Heart right ventricle (tissue), 16 donors: ENCODE measurements around the gene TMEM259. TPM values are rescaled to one million over a fixed set of nuclear protein-coding genes. Genes with fewer than 3 reads are reported as not detected.

Source experiments
- ATAC-seq, 8 donors: fragments of 200-7000 bp; cut with Tn5 transposase; one replicate each; pipeline ENCODE4 v1.9.1; 2020; ENCODE audit warnings: mild to moderate bottlenecking in 8 of 8, moderate library complexity in 8 of 8, moderate number of reproducible peaks in 1 of 8
- DNase-seq, 2 donors: peaks; one replicate each; pipeline ENCODE4 v3.0.0-alpha.2; 2020
- H3K27ac ChIP-seq, 10 donors: fragments of 200-600 bp; sonication (generic) in 2 of 10; one replicate each; pipeline versions ENCODE4 v1.5.0 to v1.8.0; 2020 to 2022; ENCODE audit warnings: mild to moderate bottlenecking in 3 of 10
- H3K27me3 ChIP-seq, 7 donors: fragments of 200-600 bp; one replicate each; pipeline ENCODE4 v1.8.0; 2021 to 2022; ENCODE audit warnings: mild to moderate bottlenecking in 2 of 7
- H3K36me3 ChIP-seq, 9 donors: fragments of 200-600 bp; sonication (generic) in 1 of 9; one replicate each; pipeline versions ENCODE4 v1.5.0 to v1.8.0; 2020 to 2022; ENCODE audit warnings: mild to moderate bottlenecking in 2 of 9
- H3K4me1 ChIP-seq, 9 donors: fragments of 200-600 bp; sonication (generic) in 1 of 9; one replicate each; pipeline versions ENCODE4 v1.5.0 to v1.8.0; 2020 to 2022; ENCODE audit warnings: mild to moderate bottlenecking in 4 of 9
- H3K4me3 ChIP-seq, 10 donors: fragments of 200-600 bp; sonication (generic) in 2 of 10; one replicate each; pipeline versions ENCODE4 v1.5.0 to v1.8.0; 2020 to 2022; ENCODE audit warnings: mild to moderate bottlenecking in 7 of 10, moderate library complexity in 2 of 10
- H3K9me3 ChIP-seq, 11 donors: fragments of 200-600 bp in 10 of 11; sonication (generic) in 2 of 11; one replicate each; pipeline versions ENCODE4 v1.5.0 to v1.8.0; 2013 to 2022; ENCODE audit warnings: mild to moderate bottlenecking in 2 of 11, control low read depth in 1 of 11, moderate library complexity in 1 of 11
- WGBS, 2 donors: extraction: QIAGEN DNeasy Blood & Tissue Kit; methylation state at CpG; one replicate each; pipeline ENCODE4 v1.1.7; 2013; ENCODE audit warnings: inconsistent platforms in 1 of 2; 5-methylcytosine and 5-hydroxymethylcytosine counted together
- intact Hi-C, 10 donors: fragments of 100-400 bp; cut with DNase I; formaldehyde crosslinking; loops; one replicate each; pipeline versions ENCODE4 v1.11.1 to v1.14.2; 2022
- long read RNA-seq, 3 donors: library from polyadenylated mRNA; unstranded; transcript quantifications; one replicate each; pipeline ENCODE4 v2.0.0, GENCODE V29; 2020 to 2021
- polyA plus RNA-seq, 2 donors: library from polyadenylated mRNA; stranded (reverse); fragments of 200-250 nt; gene quantifications; one replicate each; pipeline ENCODE4 v1.2.3, GENCODE V29; 2013
- total RNA-seq, 10 donors: library from RNA; stranded (reverse); fragmentation: NEBNext Ultra II Directional in 3 of 10; extraction: Animal tissue kit (Norgen Biotek cat#: 25700) in 3 of 10; gene quantifications; one replicate each; pipeline versions ENCODE4 v1.2.1 to v1.2.4, GENCODE V29; 2021 to 2023
- TF ChIP-seq, protein P1 (sequence below), 9 donors: fragments of 200-600 bp; sonication (generic) in 2 of 9; IDR thresholded peaks; one replicate each; pipeline versions ENCODE4 v1.5.0 to v1.8.0; 2021 to 2022; ENCODE audit warnings: antibody characterized with exemption in 9 of 9, mild to moderate bottlenecking in 5 of 9, moderate library complexity in 1 of 9
- donor health status: Arrhythmogenic right ventricular cardiomyopathy.
- donor health status: ischemic (EF 13 %, LVEDD 7.1; RV severe dilation, severe dysfunction).
- donor health status: healthy with polysubstance abuse.
- donor health status: DM: no; HTN: yes; CAD: no.
- donor health status: DM: no; HTN: no; CAD: no.
- donor health status: ischemic (EF 25% LVEDD 6.9; RV normal size, moderate dysfunction).
- donor health status: ischemic (EF 25% LVEDD 5.7; RV mildly dilated, moderate dysfunction).
- donor health status: healthy.
- donor health status: DM: yes; HTN: yes; CAD: no.
- donor health status: Ischemic cardiomyopathy.
- donor health status: ischemic (EF 35%, LVEDD 5.7; RV mildly dilated, moderate dysfunction).
- donor health status: nonischemic (EF 11% LVEDD 7.7; RV severe dilation, severe dysfunction).
- donor health status: DM: yes; HTN: yes; CAD: no.
- donor health status: PGD.
- donor health status: ischemic (EF 29% LVEDD 5.4; RV normal size, mild dysfunction).
- donor health status: nonischemic (EF 23%, LVEDD 6.1; RV moderate dilation, normal function).

Gene TMEM259
- total RNA-seq (100 to 1,000 TPM in 8 of 10 donors, 10 to 100 TPM in 2; 94.3 to 141 (median 111) TPM), polyA plus RNA-seq (100 to 1,000 TPM; 144 to 289 TPM)
- long read RNA-seq, donor 1, transcript TMEM259-208 (1 exons, 1,637 nt) = major isoform, 112 of 393 reads
- long read RNA-seq, donor 1, transcript TMEM259-202 (11 exons, 2,748 nt) = minor isoform, 106 of 393 reads
- long read RNA-seq, donor 1, partial matches to known transcripts = 28 of 393 reads
- long read RNA-seq, donor 1, other reads (novel, unspliced or antisense) = 146 of 393 reads
- long read RNA-seq, donor 2, transcript TMEM259-202 (11 exons, 2,748 nt) = minor isoform, 83 of 351 reads
- long read RNA-seq, donor 2, transcript TMEM259-208 (1 exons, 1,637 nt) = major isoform, 106 of 351 reads
- long read RNA-seq, donor 2, partial matches to known transcripts = 33 of 351 reads
- long read RNA-seq, donor 2, other reads (novel, unspliced or antisense) = 129 of 351 reads
- long read RNA-seq, donor 3, transcript TMEM259-208 (1 exons, 1,637 nt) = minor isoform, 17 of 130 reads
- long read RNA-seq, donor 3, transcript TMEM259-202 (11 exons, 2,748 nt) = major isoform, 43 of 130 reads
- long read RNA-seq, donor 3, partial matches to known transcripts = 27 of 130 reads
- long read RNA-seq, donor 3, other reads (novel, unspliced or antisense) = 42 of 130 reads

DNA sequence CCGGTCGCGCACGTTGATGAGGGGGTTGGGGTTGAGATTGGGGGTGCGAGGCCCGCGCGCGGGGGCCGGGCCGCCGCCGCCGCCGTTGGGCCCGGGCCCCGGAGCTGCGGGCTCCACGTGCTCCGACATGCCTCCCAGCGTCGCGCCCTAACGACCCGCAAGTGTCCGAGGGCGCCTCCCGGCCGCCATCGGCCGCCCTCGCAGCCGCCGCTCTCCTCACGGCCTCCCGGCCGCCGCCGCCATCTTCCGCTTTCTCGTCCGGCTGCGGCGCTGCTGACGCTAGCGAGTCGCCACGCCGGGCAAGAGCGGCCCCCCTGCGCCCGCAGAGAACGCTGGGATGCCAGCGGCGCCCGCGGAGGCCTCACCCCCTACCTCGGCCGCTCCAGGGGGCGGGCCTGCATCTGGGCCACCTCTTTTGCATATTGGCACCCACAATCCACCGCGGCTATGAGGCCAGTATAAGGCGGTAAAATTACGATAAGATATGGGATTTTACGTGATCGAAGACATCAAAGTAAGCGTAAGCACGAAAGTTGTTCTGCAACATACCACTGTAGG, at the start of gene TMEM259:
TSS of gene TMEM259 (minus strand) at position 256 of the 558 bp plus-strand sequence. CDS start at position 129, 127 bp downstream.
- 0% methylated on average over 61 to 68 of the region's 68 CpGs for WGBS, 2 donors
- H3K4me1 ChIP-seq = peaks cover 41 to 66% (median 58%) of the 10 kb centered on the region in 9 donors

DNA sequence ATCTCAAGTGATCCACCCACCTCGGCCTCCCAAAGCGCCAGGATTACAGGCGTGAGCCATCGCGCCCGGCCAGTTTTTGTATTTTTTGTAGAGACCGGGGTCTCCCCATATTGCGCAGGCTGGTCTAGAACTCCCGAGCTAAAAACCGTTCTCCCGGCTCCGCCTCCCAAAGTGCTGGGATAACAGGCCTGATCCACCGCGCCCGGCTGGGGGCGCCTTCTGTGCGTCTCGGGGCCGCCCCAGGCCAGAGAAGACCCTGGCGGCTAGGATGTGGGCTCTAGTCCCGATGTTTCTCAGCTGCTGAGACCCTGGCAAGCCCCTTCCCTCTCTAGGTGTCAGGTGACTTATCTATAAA, 49.6 kb upstream of the TMEM259 start:
- 13 to 16% methylated on average over 21 of the region's 21 CpGs for WGBS, 2 donors
- no peak overlapping the region for H3K27ac ChIP-seq
- H3K4me1 ChIP-seq = peaks cover 9 to 72% (median 27%) of the 10 kb centered on the region in 9 donors
- H3K4me3 ChIP-seq = no peak overlapping the region
- no peaks in the 10 kb centered on the region for H3K9me3 ChIP-seq
- H3K36me3 ChIP-seq = peaks cover 0 to 43% (median 0%) of the 10 kb centered on the region in 9 donors
- ATAC-seq = no peak
- H3K27me3 ChIP-seq = peaks cover 34 to 76% (median 65%) of the 10 kb centered on the region in 7 donors
- no peak for DNase-seq
- TF ChIP-seq, protein P1, sequence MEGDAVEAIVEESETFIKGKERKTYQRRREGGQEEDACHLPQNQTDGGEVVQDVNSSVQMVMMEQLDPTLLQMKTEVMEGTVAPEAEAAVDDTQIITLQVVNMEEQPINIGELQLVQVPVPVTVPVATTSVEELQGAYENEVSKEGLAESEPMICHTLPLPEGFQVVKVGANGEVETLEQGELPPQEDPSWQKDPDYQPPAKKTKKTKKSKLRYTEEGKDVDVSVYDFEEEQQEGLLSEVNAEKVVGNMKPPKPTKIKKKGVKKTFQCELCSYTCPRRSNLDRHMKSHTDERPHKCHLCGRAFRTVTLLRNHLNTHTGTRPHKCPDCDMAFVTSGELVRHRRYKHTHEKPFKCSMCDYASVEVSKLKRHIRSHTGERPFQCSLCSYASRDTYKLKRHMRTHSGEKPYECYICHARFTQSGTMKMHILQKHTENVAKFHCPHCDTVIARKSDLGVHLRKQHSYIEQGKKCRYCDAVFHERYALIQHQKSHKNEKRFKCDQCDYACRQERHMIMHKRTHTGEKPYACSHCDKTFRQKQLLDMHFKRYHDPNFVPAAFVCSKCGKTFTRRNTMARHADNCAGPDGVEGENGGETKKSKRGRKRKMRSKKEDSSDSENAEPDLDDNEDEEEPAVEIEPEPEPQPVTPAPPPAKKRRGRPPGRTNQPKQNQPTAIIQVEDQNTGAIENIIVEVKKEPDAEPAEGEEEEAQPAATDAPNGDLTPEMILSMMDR (IDR thresholded peaks at IDR 0.05) = no peak
- intact Hi-C loops = no loop called here

More for the DNA sequence above, at the start of gene TMEM259:
- TF ChIP-seq, protein P1 (IDR thresholded peaks at IDR 0.05) = no peak
- H3K27me3 ChIP-seq = no peaks in the 10 kb centered on the region
- intact Hi-C loops = loop anchor here in 5 of 10 donors (1.0 to 5.0 kb wide), 4 partner anchors 37 to 82 kb away; partner anchors contain the start of genes GPX4 (in 4 of the 5), POLR2E (in 1 of the 5) and WDR18 (in 1 of the 5)
- H3K9me3 ChIP-seq = no peaks in the 10 kb centered on the region
- peak within 1 kb of the TSS; percentile 86 to 97 (median 92) for H3K27ac ChIP-seq
- peak; percentile 88 to 94 (median 92) for ATAC-seq
- peaks cover 0 to 9% (median 0%) of the 10 kb centered on the region in 9 donors for H3K36me3 ChIP-seq
- peak; percentile 97 for DNase-seq
- H3K4me3 ChIP-seq = peak within 1 kb of the TSS; percentile 54 to 91 (median 78)

DNA sequence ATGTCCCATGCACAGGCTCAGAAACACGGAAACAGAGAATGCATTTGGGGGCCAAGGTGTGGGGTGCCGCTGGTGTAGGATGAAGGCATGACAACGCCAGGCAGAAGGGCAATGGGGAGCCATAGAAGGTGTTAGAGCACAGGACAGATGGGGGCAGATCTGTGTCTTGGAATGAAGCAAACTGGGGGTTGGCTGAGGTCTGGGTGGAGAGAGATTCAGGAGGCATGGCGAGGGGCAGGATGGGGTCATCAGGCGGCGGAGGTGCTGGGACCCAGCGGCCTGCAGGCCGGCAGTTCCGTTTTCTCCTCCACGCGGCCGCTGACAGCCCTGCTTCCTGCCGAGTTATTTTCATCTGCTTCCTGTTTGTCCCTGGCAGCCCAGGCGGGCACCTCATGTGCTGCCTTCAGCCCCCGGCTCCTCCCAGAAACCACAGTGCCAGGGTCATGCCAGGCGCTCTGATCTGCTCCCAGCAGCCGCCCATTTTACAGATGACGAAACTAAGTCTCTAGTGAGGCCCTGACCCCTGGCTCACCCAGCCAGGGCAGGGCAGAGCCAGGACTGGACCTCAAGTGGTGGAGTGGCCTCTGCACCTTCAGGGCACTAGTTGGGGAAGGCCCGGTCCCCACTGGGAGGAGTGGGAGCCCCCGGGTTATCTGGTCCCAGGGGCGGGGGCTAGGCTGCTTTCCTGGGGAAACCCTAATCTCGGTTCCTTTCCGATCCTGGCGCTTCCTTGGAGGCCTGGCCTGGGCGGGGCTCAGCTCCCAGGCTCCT, 48.3 kb upstream of the TMEM259 start:
- intact Hi-C loops = no loop called here
- Histone ChIP-seq H3K4me3 (peak overlapping the region in 6 of 10 donors; percentile 4 to 76 (median 46)), H3K36me3 (peaks cover 0 to 33% (median 0%) of the 10 kb centered on the region in 9 donors), H3K9me3 (no peaks in the 10 kb centered on the region), H3K4me1 (peaks cover 11 to 74% (median 37%) of the 10 kb centered on the region in 9 donors), H3K27ac (peak overlapping the region in 4 of 10 donors; percentile 15 to 96 (median 54)), H3K27me3 (peaks cover 34 to 83% (median 71%) of the 10 kb centered on the region in 7 donors)
- 42 to 48% methylated on average over 24 to 25 of the region's 25 CpGs for WGBS, 2 donors
- peak; percentile 50 to 72 for DNase-seq
- peak in 7 of 8 donors; percentile 16 to 68 (median 48) for ATAC-seq
- TF ChIP-seq, protein P1 (IDR thresholded peaks at IDR 0.05) = no peak
